WTC11 (cell line): ENCODE data around the gene LENG9.

Experiments
- ESRRA ChIP-seq: sonication (generic); formaldehyde crosslinking; IDR thresholded peaks from 2 replicates; pipeline ENCODE4 v1.8.1; 2022; ENCODE audit warnings: mild to moderate bottlenecking, missing genetic modification reagents, borderline replicate concordance
- HMGA2 ChIP-seq: fragments of 250-450 bp; sonication (Bioruptor Pico); IDR thresholded peaks from 2 replicates; pipeline ENCODE4 v1.4.0; 2021; ENCODE audit warnings: mild to moderate bottlenecking, moderate library complexity
- JUN ChIP-seq: sonication (generic); formaldehyde crosslinking; IDR thresholded peaks from 2 replicates; pipeline ENCODE4 v1.8.0; 2023; ENCODE audit warnings: mild to moderate bottlenecking, missing genetic modification reagents
- NR1H2 ChIP-seq: sonication (generic); formaldehyde crosslinking; IDR thresholded peaks from 2 replicates; pipeline ENCODE4 v1.9.0; 2021; ENCODE audit warnings: mild to moderate bottlenecking, moderate library complexity, missing genetic modification reagents
- RORB ChIP-seq: fragments of 250-450 bp; sonication (Bioruptor Pico); IDR thresholded peaks from 2 replicates; pipeline ENCODE4 v1.9.0; 2021; ENCODE audit warnings: mild to moderate bottlenecking
- TEAD4 ChIP-seq: sonication (generic); formaldehyde crosslinking; IDR thresholded peaks from 2 replicates; pipeline ENCODE4 v1.8.0; 2022; ENCODE audit warnings: mild to moderate bottlenecking, missing genetic modification reagents
- ZNF121 ChIP-seq: sonication (generic); formaldehyde crosslinking; IDR thresholded peaks from 2 replicates; pipeline ENCODE4 v1.8.0; 2023; ENCODE audit warnings: missing genetic modification reagents
- ZNF232 ChIP-seq: sonication (generic); formaldehyde crosslinking; IDR thresholded peaks from 2 replicates; pipeline ENCODE4 v1.8.0; 2022; ENCODE audit warnings: mild to moderate bottlenecking, missing genetic modification reagents
- TF ChIP-seq, protein P1 (sequence below): sonication (generic); formaldehyde crosslinking; IDR thresholded peaks from 2 replicates; pipeline ENCODE4 v1.8.0; 2022; ENCODE audit warnings: mild to moderate bottlenecking, missing genetic modification reagents
- TF ChIP-seq, protein P2 (sequence below): fragments of 200-600 bp; IDR thresholded peaks from 2 replicates; pipeline ENCODE4 v1.8.0; 2022; ENCODE audit warnings: antibody characterized with exemption
- TF ChIP-seq, protein P3 (sequence below): sonication (generic); formaldehyde crosslinking; IDR thresholded peaks from 2 replicates; pipeline ENCODE4 v1.8.1; 2023; ENCODE audit warnings: mild to moderate bottlenecking, missing genetic modification reagents, borderline replicate concordance
- TF ChIP-seq, protein P4 (sequence below): sonication (generic); formaldehyde crosslinking; IDR thresholded peaks from 2 replicates; pipeline ENCODE4 v1.8.1; 2023; ENCODE audit warnings: mild to moderate bottlenecking, missing genetic modification reagents, moderate library complexity
- TF ChIP-seq, protein P5 (sequence below): sonication (generic); formaldehyde crosslinking; IDR thresholded peaks from 2 replicates; pipeline ENCODE4 v1.8.0; 2023; ENCODE audit warnings: missing genetic modification reagents

DNA sequence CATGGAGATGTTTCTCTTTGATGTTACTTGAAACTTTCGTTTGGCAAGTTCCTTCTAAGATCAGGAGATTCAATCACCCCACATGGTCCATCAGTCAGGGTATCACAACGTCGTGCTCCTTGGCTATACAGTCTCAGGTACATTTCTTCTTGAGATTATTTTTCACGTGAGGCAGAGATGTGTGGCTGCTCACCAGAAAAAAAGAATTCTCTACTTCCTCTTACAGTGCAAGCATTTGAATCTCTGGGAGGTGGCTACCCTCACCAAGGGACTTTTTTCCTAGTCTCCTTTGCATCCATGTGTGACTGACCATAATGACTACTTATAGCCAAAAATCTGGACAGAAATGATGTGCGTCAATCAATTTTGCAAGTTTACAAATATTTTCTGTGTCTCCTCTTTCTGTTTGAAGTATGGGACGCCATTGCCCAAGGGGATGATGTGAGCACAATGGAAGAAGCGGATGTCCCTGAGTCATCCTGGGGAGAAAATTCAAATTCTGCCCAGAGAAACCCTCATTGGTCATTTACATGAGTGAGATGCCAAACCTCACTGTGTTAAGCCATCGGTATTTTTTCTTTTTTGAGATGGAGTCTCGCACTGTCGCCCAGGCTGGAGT is 30.5 kb upstream of the LENG9 start:
- TF ChIP-seq, protein P1, sequence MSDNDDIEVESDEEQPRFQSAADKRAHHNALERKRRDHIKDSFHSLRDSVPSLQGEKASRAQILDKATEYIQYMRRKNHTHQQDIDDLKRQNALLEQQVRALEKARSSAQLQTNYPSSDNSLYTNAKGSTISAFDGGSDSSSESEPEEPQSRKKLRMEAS (CRISPR knock-in tag), result no peak
- TF ChIP-seq, protein P2, sequence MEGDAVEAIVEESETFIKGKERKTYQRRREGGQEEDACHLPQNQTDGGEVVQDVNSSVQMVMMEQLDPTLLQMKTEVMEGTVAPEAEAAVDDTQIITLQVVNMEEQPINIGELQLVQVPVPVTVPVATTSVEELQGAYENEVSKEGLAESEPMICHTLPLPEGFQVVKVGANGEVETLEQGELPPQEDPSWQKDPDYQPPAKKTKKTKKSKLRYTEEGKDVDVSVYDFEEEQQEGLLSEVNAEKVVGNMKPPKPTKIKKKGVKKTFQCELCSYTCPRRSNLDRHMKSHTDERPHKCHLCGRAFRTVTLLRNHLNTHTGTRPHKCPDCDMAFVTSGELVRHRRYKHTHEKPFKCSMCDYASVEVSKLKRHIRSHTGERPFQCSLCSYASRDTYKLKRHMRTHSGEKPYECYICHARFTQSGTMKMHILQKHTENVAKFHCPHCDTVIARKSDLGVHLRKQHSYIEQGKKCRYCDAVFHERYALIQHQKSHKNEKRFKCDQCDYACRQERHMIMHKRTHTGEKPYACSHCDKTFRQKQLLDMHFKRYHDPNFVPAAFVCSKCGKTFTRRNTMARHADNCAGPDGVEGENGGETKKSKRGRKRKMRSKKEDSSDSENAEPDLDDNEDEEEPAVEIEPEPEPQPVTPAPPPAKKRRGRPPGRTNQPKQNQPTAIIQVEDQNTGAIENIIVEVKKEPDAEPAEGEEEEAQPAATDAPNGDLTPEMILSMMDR, result no peak
- TF ChIP-seq ZNF232 (CRISPR knock-in tag) (no peak), NR1H2 (CRISPR knock-in tag) (no peak), RORB (CRISPR knock-in tag) (no peak), TEAD4 (CRISPR knock-in tag) (no peak), JUN (CRISPR knock-in tag) (no peak), HMGA2 (CRISPR knock-in tag) (no peak), ESRRA (CRISPR knock-in tag) (no peak), ZNF121 (CRISPR knock-in tag) (no peak)
- TF ChIP-seq, protein P3, sequence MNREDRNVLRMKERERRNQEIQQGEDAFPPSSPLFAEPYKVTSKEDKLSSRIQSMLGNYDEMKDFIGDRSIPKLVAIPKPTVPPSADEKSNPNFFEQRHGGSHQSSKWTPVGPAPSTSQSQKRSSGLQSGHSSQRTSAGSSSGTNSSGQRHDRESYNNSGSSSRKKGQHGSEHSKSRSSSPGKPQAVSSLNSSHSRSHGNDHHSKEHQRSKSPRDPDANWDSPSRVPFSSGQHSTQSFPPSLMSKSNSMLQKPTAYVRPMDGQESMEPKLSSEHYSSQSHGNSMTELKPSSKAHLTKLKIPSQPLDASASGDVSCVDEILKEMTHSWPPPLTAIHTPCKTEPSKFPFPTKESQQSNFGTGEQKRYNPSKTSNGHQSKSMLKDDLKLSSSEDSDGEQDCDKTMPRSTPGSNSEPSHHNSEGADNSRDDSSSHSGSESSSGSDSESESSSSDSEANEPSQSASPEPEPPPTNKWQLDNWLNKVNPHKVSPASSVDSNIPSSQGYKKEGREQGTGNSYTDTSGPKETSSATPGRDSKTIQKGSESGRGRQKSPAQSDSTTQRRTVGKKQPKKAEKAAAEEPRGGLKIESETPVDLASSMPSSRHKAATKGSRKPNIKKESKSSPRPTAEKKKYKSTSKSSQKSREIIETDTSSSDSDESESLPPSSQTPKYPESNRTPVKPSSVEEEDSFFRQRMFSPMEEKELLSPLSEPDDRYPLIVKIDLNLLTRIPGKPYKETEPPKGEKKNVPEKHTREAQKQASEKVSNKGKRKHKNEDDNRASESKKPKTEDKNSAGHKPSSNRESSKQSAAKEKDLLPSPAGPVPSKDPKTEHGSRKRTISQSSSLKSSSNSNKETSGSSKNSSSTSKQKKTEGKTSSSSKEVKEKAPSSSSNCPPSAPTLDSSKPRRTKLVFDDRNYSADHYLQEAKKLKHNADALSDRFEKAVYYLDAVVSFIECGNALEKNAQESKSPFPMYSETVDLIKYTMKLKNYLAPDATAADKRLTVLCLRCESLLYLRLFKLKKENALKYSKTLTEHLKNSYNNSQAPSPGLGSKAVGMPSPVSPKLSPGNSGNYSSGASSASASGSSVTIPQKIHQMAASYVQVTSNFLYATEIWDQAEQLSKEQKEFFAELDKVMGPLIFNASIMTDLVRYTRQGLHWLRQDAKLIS (CRISPR knock-in tag), result no peak
- TF ChIP-seq, protein P4, sequence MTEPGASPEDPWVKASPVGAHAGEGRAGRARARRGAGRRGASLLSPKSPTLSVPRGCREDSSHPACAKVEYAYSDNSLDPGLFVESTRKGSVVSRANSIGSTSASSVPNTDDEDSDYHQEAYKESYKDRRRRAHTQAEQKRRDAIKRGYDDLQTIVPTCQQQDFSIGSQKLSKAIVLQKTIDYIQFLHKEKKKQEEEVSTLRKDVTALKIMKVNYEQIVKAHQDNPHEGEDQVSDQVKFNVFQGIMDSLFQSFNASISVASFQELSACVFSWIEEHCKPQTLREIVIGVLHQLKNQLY (CRISPR knock-in tag), result no peak
- TF ChIP-seq, protein P5, sequence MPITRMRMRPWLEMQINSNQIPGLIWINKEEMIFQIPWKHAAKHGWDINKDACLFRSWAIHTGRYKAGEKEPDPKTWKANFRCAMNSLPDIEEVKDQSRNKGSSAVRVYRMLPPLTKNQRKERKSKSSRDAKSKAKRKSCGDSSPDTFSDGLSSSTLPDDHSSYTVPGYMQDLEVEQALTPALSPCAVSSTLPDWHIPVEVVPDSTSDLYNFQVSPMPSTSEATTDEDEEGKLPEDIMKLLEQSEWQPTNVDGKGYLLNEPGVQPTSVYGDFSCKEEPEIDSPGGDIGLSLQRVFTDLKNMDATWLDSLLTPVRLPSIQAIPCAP (CRISPR knock-in tag), result no peak
